Heart right ventricle (tissue), 16 donors: ENCODE data around the gene POLD2. TPM values are rescaled to one million over a fixed set of nuclear protein-coding genes. Genes with fewer than 3 reads are reported as not detected.

Experiments
- ATAC-seq, 8 donors: fragments of 200-7000 bp; cut with Tn5 transposase; one replicate each; pipeline ENCODE4 v1.9.1; 2020; ENCODE audit warnings: mild to moderate bottlenecking in 8 of 8, moderate library complexity in 8 of 8, moderate number of reproducible peaks in 1 of 8
- DNase-seq, 2 donors: peaks; one replicate each; pipeline ENCODE4 v3.0.0-alpha.2; 2020
- H3K27ac ChIP-seq, 10 donors: fragments of 200-600 bp; sonication (generic) in 2 of 10; one replicate each; pipeline versions ENCODE4 v1.5.0 to v1.8.0; 2020 to 2022; ENCODE audit warnings: mild to moderate bottlenecking in 3 of 10
- H3K27me3 ChIP-seq, 7 donors: fragments of 200-600 bp; one replicate each; pipeline ENCODE4 v1.8.0; 2021 to 2022; ENCODE audit warnings: mild to moderate bottlenecking in 2 of 7
- H3K36me3 ChIP-seq, 9 donors: fragments of 200-600 bp; sonication (generic) in 1 of 9; one replicate each; pipeline versions ENCODE4 v1.5.0 to v1.8.0; 2020 to 2022; ENCODE audit warnings: mild to moderate bottlenecking in 2 of 9
- H3K4me1 ChIP-seq, 9 donors: fragments of 200-600 bp; sonication (generic) in 1 of 9; one replicate each; pipeline versions ENCODE4 v1.5.0 to v1.8.0; 2020 to 2022; ENCODE audit warnings: mild to moderate bottlenecking in 4 of 9
- H3K4me3 ChIP-seq, 10 donors: fragments of 200-600 bp; sonication (generic) in 2 of 10; one replicate each; pipeline versions ENCODE4 v1.5.0 to v1.8.0; 2020 to 2022; ENCODE audit warnings: mild to moderate bottlenecking in 7 of 10, moderate library complexity in 2 of 10
- H3K9me3 ChIP-seq, 11 donors: fragments of 200-600 bp in 10 of 11; sonication (generic) in 2 of 11; one replicate each; pipeline versions ENCODE4 v1.5.0 to v1.8.0; 2013 to 2022; ENCODE audit warnings: mild to moderate bottlenecking in 2 of 11, control low read depth in 1 of 11, moderate library complexity in 1 of 11
- WGBS, 2 donors: extraction: QIAGEN DNeasy Blood & Tissue Kit; methylation state at CpG; one replicate each; pipeline ENCODE4 v1.1.7; 2013; ENCODE audit warnings: inconsistent platforms in 1 of 2; 5-methylcytosine and 5-hydroxymethylcytosine counted together
- intact Hi-C, 10 donors: fragments of 100-400 bp; cut with DNase I; formaldehyde crosslinking; loops; one replicate each; pipeline versions ENCODE4 v1.11.1 to v1.14.2; 2022
- polyA plus RNA-seq, 2 donors: library from polyadenylated mRNA; stranded (reverse); fragments of 200-250 nt; gene quantifications; one replicate each; pipeline ENCODE4 v1.2.3, GENCODE V29; 2013
- total RNA-seq, 10 donors: library from RNA; stranded (reverse); fragmentation: NEBNext Ultra II Directional in 3 of 10; extraction: Animal tissue kit (Norgen Biotek cat#: 25700) in 3 of 10; gene quantifications; one replicate each; pipeline versions ENCODE4 v1.2.1 to v1.2.4, GENCODE V29; 2021 to 2023
- TF ChIP-seq, protein P1 (sequence below), 9 donors: fragments of 200-600 bp; sonication (generic) in 2 of 9; IDR thresholded peaks; one replicate each; pipeline versions ENCODE4 v1.5.0 to v1.8.0; 2021 to 2022; ENCODE audit warnings: antibody characterized with exemption in 9 of 9, mild to moderate bottlenecking in 5 of 9, moderate library complexity in 1 of 9
- donor health status: Arrhythmogenic right ventricular cardiomyopathy.
- donor health status: ischemic (EF 13 %, LVEDD 7.1; RV severe dilation, severe dysfunction).
- donor health status: healthy with polysubstance abuse.
- donor health status: DM: no; HTN: yes; CAD: no.
- donor health status: DM: no; HTN: no; CAD: no.
- donor health status: ischemic (EF 25% LVEDD 6.9; RV normal size, moderate dysfunction).
- donor health status: ischemic (EF 25% LVEDD 5.7; RV mildly dilated, moderate dysfunction).
- donor health status: healthy.
- donor health status: DM: yes; HTN: yes; CAD: no.
- donor health status: Ischemic cardiomyopathy.
- donor health status: ischemic (EF 35%, LVEDD 5.7; RV mildly dilated, moderate dysfunction).
- donor health status: nonischemic (EF 11% LVEDD 7.7; RV severe dilation, severe dysfunction).
- donor health status: DM: yes; HTN: yes; CAD: no.
- donor health status: PGD.
- donor health status: ischemic (EF 29% LVEDD 5.4; RV normal size, mild dysfunction).
- donor health status: nonischemic (EF 23%, LVEDD 6.1; RV moderate dilation, normal function).

The POLD2 gene
- total and polyA plus RNA-seq, 12 donors, result 64.4 to 150 (median 78.8) TPM

DNA sequence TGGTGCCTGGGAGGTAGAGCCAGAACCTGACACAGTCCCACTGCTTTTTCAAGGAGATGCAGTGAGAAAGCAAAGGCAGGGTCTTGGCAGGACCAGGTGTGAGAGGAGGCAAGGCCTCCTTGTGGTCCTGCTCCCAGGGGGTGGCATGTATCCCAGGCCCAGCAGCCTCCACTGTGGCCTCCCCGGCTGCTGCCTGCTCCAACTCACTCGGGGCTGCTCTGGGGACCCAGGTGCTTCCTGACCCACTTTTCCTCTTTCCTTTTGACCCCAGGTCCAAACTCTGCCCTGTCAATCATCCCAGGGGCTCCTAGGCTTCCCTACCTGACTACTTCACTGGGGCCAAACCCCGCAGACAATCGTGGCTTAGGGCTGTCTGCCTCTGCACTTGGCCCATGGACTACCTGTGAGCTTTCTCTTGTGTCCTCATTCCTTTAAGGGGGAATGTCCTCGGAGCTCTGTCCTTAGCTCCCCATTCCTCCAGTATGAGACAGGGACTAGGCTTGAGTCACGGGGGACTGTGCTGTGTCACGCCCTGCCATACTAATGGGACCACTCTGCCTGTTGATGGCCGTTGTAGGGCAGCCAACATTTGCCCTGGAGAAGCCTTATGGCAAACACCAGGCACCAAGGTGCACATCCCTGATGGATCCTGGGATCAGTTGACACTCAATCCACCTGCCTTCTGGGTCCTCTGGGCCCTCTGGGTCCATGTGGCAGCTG lies 20.3 kb downstream of the POLD2 start:
- Histone ChIP-seq H3K4me3 (no peak overlapping the region), H3K27ac (peak overlapping the region in 9 of 10 donors; percentile 13 to 91 (median 74)), H3K36me3 (peaks cover 0 to 11% (median 0%) of the 10 kb centered on the region in 9 donors), H3K27me3 (peaks cover 0 to 26% (median 0%) of the 10 kb centered on the region in 7 donors), H3K9me3 (no peaks in the 10 kb centered on the region), H3K4me1 (peaks cover 3 to 68% (median 20%) of the 10 kb centered on the region in 9 donors)
- WGBS, 2 donors, result 78 to 91% methylated on average over 8 of the region's 8 CpGs
- ATAC-seq (no peak), DNase-seq (no peak)
- intact Hi-C loops, result no loop called here
- TF ChIP-seq, protein P1, sequence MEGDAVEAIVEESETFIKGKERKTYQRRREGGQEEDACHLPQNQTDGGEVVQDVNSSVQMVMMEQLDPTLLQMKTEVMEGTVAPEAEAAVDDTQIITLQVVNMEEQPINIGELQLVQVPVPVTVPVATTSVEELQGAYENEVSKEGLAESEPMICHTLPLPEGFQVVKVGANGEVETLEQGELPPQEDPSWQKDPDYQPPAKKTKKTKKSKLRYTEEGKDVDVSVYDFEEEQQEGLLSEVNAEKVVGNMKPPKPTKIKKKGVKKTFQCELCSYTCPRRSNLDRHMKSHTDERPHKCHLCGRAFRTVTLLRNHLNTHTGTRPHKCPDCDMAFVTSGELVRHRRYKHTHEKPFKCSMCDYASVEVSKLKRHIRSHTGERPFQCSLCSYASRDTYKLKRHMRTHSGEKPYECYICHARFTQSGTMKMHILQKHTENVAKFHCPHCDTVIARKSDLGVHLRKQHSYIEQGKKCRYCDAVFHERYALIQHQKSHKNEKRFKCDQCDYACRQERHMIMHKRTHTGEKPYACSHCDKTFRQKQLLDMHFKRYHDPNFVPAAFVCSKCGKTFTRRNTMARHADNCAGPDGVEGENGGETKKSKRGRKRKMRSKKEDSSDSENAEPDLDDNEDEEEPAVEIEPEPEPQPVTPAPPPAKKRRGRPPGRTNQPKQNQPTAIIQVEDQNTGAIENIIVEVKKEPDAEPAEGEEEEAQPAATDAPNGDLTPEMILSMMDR (IDR thresholded peaks at IDR 0.05), result no peak

DNA sequence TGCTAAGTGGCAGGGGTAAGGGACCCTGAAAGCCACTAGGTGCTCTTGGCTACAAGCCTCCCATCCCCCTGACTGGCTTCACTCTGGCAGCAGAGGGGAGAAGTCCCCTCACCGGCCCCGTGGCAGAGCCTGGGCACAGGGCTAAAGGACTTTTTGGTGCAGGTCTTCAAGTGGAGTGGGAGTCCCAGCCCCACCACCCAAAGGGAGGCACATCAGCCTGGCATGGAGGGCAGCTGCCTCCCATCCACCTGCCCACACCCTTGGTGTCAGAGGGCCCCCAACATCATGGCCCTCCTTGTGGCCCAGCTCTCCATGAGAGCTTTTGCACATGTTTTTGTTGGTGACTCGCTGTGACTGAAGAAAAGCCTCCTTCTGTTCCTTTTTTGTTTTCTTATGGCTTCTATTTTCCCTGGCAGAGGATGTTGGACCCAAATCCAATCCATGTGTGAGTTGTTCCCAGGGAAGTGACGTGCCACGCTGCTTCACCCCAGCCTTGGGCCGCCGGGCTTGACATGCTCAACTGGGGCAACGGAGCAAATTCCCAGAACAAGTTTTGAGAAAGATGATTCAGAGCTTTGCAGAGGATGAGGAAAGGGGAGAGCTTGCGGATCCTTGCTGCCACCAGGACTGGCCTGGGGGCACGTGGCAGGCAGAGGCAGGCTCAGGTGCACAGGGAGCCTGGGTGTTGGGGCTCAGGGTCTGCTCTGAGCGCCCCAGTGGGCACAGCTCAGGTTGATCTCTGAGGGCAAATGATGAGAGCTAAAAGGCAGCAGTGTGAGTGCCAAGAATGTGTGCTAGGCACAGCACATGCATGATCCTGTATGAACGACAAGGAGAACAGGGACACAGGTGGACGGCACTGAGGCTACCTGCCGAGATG lies 21.1 kb downstream of the POLD2 start:
- DNase-seq (peak in 1 of 2 donors; percentile 40), ATAC-seq (peak in 4 of 8 donors; percentile 4 to 43 (median 14))
- Histone ChIP-seq H3K27me3 (peaks cover 0 to 26% (median 0%) of the 10 kb centered on the region in 7 donors), H3K36me3 (peaks cover 0 to 3% (median 0%) of the 10 kb centered on the region in 9 donors), H3K4me3 (no peak overlapping the region), H3K9me3 (no peaks in the 10 kb centered on the region), H3K27ac (peak overlapping the region in 9 of 10 donors; percentile 54 to 91 (median 74)), H3K4me1 (peaks cover 3 to 68% (median 20%) of the 10 kb centered on the region in 9 donors)
- intact Hi-C loops, result no loop called here
- WGBS, 2 donors, result 85 to 88% methylated on average over 14 of the region's 14 CpGs
- TF ChIP-seq, protein P1 (IDR thresholded peaks at IDR 0.05), result no peak

GRCh38 chr7:44101303-44101965 lies 21.9 kb downstream of the POLD2 start:
- no peak overlapping the region for H3K4me3 ChIP-seq
- H3K36me3 ChIP-seq, result no peaks in the 10 kb centered on the region
- peaks cover 3 to 68% (median 20%) of the 10 kb centered on the region in 9 donors for H3K4me1 ChIP-seq
- H3K27me3 ChIP-seq, result peaks cover 0 to 26% (median 0%) of the 10 kb centered on the region in 7 donors
- intact Hi-C loops, result no loop called here
- no peak for ATAC-seq
- TF ChIP-seq, protein P1 (IDR thresholded peaks at IDR 0.05), result no peak
- no peaks in the 10 kb centered on the region for H3K9me3 ChIP-seq
- peak overlapping the region in 9 of 10 donors; percentile 54 to 91 (median 74) for H3K27ac ChIP-seq
- DNase-seq, result no peak
- 88 to 89% methylated on average over 3 of the region's 3 CpGs for WGBS, 2 donors
